ENCODE measurements around the gene MSI1. TPM values are rescaled to one million over a fixed set of nuclear protein-coding genes. Genes with fewer than 3 reads are reported as not detected.

Gene MSI1
- total and polyA plus RNA-seq, 2 experiments from 2014 or later = 12.8 to 16.9 TPM

DNA sequence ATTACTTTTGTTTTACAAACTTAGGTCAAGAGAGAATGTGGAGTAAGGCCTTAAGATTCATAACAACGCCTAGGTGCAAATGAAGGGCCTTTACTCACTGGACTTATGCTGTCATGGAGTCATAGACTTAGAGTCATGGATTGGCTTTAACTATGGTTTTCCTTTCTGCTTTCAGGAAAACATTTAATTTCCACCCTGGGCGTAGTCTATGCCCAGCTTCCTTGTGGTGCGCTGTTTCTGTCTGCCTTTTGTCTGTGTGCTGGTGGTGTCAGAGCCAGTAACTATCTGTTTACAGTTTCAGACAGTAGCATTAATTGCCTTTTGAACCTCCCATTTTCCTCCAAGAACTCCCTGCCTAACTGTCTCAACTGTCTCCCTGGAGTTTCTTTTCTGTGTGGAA lies 37.1 kb upstream of the MSI1 start (continued):
- TF ChIP-seq, protein P1, sequence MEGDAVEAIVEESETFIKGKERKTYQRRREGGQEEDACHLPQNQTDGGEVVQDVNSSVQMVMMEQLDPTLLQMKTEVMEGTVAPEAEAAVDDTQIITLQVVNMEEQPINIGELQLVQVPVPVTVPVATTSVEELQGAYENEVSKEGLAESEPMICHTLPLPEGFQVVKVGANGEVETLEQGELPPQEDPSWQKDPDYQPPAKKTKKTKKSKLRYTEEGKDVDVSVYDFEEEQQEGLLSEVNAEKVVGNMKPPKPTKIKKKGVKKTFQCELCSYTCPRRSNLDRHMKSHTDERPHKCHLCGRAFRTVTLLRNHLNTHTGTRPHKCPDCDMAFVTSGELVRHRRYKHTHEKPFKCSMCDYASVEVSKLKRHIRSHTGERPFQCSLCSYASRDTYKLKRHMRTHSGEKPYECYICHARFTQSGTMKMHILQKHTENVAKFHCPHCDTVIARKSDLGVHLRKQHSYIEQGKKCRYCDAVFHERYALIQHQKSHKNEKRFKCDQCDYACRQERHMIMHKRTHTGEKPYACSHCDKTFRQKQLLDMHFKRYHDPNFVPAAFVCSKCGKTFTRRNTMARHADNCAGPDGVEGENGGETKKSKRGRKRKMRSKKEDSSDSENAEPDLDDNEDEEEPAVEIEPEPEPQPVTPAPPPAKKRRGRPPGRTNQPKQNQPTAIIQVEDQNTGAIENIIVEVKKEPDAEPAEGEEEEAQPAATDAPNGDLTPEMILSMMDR (conservative IDR thresholded peaks at IDR 0.05; ENCODE audit: low read depth in 2 of 2) = no peak
- no peak for TF ChIP-seq POLR2AphosphoS5 (IDR thresholded peaks at IDR 0.05; ENCODE audit: low read depth)

DNA sequence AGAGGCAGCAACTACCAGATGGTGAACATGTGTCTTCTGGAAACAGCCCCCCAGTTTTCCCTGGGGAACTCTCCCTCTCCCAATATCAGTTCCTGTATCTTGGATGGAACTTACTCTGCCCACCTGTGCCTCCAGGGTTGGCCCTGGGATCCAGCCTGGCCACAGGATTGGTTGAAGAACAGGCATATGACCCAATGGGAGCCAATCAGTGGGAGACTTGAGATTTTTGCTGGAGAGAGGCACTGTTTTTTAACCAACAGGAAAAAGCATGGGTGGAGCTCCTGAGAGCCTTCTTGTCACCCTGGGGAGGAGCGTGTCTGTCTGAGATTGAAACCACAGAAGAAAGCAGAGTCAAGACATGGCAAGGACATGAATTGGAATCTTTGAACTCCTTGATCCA lies 35.3 kb upstream of the MSI1 start:
- Mint-ChIP-seq H3K36me3 (ENCODE audit: low read depth) (no peaks in the 10 kb centered on the region), H3K27me3 (ENCODE audit: insufficient read depth, low read depth, poor library complexity) (peaks cover 10% of the 10 kb centered on the region), H3K4me1 (peaks cover 17% of the 10 kb centered on the region), H3K27ac (no peak overlapping the region), H3K4me3 (no peak overlapping the region), H3K9me3 (no peaks in the 10 kb centered on the region)
- Histone ChIP-seq H2AFZ (no peak overlapping the region), H3F3A (replicated peaks; ENCODE audit: low read depth) (peaks cover 8% of the 10 kb centered on the region; the same call in 1 of the 2 replicates), H3K27ac (ENCODE audit: low read depth) (no peak overlapping the region), H3K4me2 (no peak overlapping the region), H3K4me3 (no peak overlapping the region), H3K79me2 (replicated peaks; ENCODE audit: insufficient read depth) (no peaks in the 10 kb centered on the region), H3K4me1 (ENCODE audit: insufficient read depth) (peaks cover 19% of the 10 kb centered on the region; the same call in 1 of the 2 replicates), H3K27me3 (ENCODE audit: insufficient read depth) (no peaks in the 10 kb centered on the region), H4K20me1 (replicated peaks; ENCODE audit: insufficient read depth) (no peaks in the 10 kb centered on the region), H3K9me2 (ENCODE audit: insufficient read depth) (no peaks in the 10 kb centered on the region), H3K36me3 (ENCODE audit: insufficient read depth) (no peaks in the 10 kb centered on the region)
- DNase-seq (ENCODE audit: low spot score) = peak; percentile 35
- ATAC-seq = no peak
- TF ChIP-seq STAT1 (IDR thresholded peaks at IDR 0.05; ENCODE audit: unreplicated experiment) = no peak
- TF ChIP-seq EZH2phosphoT487 (IDR thresholded peaks at IDR 0.05; ENCODE audit: unreplicated experiment) = no peak
- TF ChIP-seq JUNB (IDR thresholded peaks at IDR 0.05; ENCODE audit: unreplicated experiment) = no peak
- TF ChIP-seq, protein P2, sequence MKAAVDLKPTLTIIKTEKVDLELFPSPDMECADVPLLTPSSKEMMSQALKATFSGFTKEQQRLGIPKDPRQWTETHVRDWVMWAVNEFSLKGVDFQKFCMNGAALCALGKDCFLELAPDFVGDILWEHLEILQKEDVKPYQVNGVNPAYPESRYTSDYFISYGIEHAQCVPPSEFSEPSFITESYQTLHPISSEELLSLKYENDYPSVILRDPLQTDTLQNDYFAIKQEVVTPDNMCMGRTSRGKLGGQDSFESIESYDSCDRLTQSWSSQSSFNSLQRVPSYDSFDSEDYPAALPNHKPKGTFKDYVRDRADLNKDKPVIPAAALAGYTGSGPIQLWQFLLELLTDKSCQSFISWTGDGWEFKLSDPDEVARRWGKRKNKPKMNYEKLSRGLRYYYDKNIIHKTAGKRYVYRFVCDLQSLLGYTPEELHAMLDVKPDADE (IDR thresholded peaks at IDR 0.05) = no peak
- TF ChIP-seq ZNF114 (CRISPR knock-in tag; IDR thresholded peaks at IDR 0.05) = no peak
- TF ChIP-seq CREB1 (CRISPR knock-in tag; IDR thresholded peaks at IDR 0.05; ENCODE audit: low read depth) = no peak
- no peak for TF ChIP-seq EZH2 (IDR thresholded peaks at IDR 0.05; ENCODE audit: low read depth, unreplicated experiment)
- TF ChIP-seq, protein P1 (conservative IDR thresholded peaks at IDR 0.05; ENCODE audit: low read depth in 2 of 2) = no peak
- TF ChIP-seq, protein P3, sequence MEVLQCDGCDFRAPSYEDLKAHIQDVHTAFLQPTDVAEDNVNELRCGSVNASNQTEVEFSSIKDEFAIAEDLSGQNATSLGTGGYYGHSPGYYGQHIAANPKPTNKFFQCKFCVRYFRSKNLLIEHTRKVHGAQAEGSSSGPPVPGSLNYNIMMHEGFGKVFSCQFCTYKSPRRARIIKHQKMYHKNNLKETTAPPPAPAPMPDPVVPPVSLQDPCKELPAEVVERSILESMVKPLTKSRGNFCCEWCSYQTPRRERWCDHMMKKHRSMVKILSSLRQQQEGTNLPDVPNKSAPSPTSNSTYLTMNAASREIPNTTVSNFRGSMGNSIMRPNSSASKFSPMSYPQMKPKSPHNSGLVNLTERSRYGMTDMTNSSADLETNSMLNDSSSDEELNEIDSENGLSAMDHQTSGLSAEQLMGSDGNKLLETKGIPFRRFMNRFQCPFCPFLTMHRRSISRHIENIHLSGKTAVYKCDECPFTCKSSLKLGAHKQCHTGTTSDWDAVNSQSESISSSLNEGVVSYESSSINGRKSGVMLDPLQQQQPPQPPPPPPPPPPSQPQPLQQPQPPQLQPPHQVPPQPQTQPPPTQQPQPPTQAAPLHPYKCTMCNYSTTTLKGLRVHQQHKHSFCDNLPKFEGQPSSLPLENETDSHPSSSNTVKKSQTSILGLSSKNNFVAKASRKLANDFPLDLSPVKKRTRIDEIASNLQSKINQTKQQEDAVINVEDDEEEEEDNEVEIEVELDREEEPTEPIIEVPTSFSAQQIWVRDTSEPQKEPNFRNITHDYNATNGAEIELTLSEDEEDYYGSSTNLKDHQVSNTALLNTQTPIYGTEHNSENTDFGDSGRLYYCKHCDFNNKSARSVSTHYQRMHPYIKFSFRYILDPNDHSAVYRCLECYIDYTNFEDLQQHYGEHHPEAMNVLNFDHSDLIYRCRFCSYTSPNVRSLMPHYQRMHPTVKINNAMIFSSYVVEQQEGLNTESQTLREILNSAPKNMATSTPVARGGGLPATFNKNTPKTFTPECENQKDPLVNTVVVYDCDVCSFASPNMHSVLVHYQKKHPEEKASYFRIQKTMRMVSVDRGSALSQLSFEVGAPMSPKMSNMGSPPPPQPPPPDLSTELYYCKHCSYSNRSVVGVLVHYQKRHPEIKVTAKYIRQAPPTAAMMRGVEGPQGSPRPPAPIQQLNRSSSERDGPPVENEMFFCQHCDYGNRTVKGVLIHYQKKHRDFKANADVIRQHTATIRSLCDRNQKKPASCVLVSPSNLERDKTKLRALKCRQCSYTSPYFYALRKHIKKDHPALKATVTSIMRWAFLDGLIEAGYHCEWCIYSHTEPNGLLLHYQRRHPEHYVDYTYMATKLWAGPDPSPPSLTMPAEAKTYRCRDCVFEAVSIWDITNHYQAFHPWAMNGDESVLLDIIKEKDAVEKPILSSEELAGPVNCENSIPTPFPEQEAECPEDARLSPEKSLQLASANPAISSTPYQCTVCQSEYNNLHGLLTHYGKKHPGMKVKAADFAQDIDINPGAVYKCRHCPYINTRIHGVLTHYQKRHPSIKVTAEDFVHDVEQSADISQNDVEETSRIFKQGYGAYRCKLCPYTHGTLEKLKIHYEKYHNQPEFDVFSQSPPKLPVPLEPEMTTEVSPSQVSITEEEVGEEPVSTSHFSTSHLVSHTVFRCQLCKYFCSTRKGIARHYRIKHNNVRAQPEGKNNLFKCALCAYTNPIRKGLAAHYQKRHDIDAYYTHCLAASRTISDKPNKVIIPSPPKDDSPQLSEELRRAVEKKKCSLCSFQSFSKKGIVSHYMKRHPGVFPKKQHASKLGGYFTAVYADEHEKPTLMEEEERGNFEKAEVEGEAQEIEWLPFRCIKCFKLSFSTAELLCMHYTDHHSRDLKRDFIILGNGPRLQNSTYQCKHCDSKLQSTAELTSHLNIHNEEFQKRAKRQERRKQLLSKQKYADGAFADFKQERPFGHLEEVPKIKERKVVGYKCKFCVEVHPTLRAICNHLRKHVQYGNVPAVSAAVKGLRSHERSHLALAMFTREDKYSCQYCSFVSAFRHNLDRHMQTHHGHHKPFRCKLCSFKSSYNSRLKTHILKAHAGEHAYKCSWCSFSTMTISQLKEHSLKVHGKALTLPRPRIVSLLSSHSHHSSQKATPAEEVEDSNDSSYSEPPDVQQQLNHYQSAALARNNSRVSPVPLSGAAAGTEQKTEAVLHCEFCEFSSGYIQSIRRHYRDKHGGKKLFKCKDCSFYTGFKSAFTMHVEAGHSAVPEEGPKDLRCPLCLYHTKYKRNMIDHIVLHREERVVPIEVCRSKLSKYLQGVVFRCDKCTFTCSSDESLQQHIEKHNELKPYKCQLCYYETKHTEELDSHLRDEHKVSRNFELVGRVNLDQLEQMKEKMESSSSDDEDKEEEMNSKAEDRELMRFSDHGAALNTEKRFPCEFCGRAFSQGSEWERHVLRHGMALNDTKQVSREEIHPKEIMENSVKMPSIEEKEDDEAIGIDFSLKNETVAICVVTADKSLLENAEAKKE (CRISPR knock-in tag; IDR thresholded peaks at IDR 0.05) = no peak
- no peak for TF ChIP-seq ZNF331 (CRISPR knock-in tag; IDR thresholded peaks at IDR 0.05; ENCODE audit: low read depth)
- TF ChIP-seq POLR2AphosphoS5 (IDR thresholded peaks at IDR 0.05; ENCODE audit: low read depth) = no peak
